ENCODE data around the gene AMBP. TPM values are rescaled to one million over a fixed set of nuclear protein-coding genes. Genes with fewer than 3 reads are reported as not detected.

The AMBP gene
- total and polyA plus RNA-seq, 2 donors (not counting 1 experiment from before 2014, with no cell fraction given): not detected

GRCh38 chr9:114094971-114095370 is 16.9 kb upstream of the AMBP start:
- H3K27me3 ChIP-seq (replicated peaks in 1 of 4; ENCODE audit: control extremely low read depth in 1 of 4, control insufficient read depth in 3 of 4, insufficient read depth in 4 of 4, low read length in 3 of 4): peaks cover 0 to 25% (median 5%) of the 10 kb centered on the region in 4 experiments
- H3K27me3 Mint-ChIP-seq: peaks cover 43% of the 10 kb centered on the region
- H3K79me2 ChIP-seq (ENCODE audit: control insufficient read depth, insufficient read depth, low read length): no peaks in the 10 kb centered on the region
- H3K9ac ChIP-seq (ENCODE audit: low read length): no peak overlapping the region
- no peak for ATAC-seq (ENCODE audit: low read depth)
- H3K27ac Mint-ChIP-seq: no peak overlapping the region
- intact Hi-C loops (cut with micrococcal nuclease): no loop called here
- no peaks in the 10 kb centered on the region for H3K36me3 ChIP-seq (replicated peaks in 1 of 2; ENCODE audit: control extremely low read depth in 1 of 2, control insufficient read depth in 1 of 2, extremely low read depth in 1 of 2, insufficient read depth in 2 of 2, low read length in 1 of 2)
- CTCF ChIA-PET: interaction anchor here (0.6 to 1.4 kb wide), 3 partner anchors 10 to 14 kb away, joined by 3 to 6 read pairs (median 5); no protein-coding TSS in a partner anchor
- H4K20me1 ChIP-seq (ENCODE audit: control insufficient read depth, insufficient read depth, low read length, poor library complexity, severe bottlenecking): no peaks in the 10 kb centered on the region
- H2AFZ ChIP-seq (ENCODE audit: insufficient read depth, low read depth, low read length, poor library complexity, severe bottlenecking): no peak overlapping the region
- H3K9me3 ChIP-seq (ENCODE audit: control extremely low read depth in 1 of 3, control insufficient read depth in 2 of 3, insufficient read depth in 1 of 3, low read length in 2 of 3): peaks cover 0 to 8% (median 0%) of the 10 kb centered on the region in 3 donors
- no peak overlapping the region for H3K4me3 ChIP-seq (ENCODE audit: control extremely low read depth in 1 of 5, extremely low read depth in 1 of 5, insufficient read depth in 1 of 5, low read depth in 2 of 5, low read length in 4 of 5)
- peaks cover 8% of the 10 kb centered on the region for H3K4me1 Mint-ChIP-seq
- TF ChIP-seq EZH2 (IDR thresholded peaks at IDR 0.05; ENCODE audit: borderline replicate concordance, insufficient read depth, low read depth, low read length, poor library complexity, severe bottlenecking) (no peak), CTCF (IDR thresholded peaks at IDR 0.05) (no peak)
- H3K4me2 ChIP-seq (replicated peaks; ENCODE audit: low read depth, low read length, poor library complexity, severe bottlenecking): no peak overlapping the region
- DNase-seq: no peak
- H3K9me3 Mint-ChIP-seq (ENCODE audit: insufficient read depth): no peaks in the 10 kb centered on the region
- POLR2A ChIA-PET: no interaction called here
- no peak overlapping the region for H3K27ac ChIP-seq (ENCODE audit: low read length in 2 of 2)
- no peak overlapping the region for H3K4me3 Mint-ChIP-seq
- H3K4me1 ChIP-seq (ENCODE audit: control insufficient read depth in 2 of 2, insufficient read depth in 2 of 2, low read length in 2 of 2): peaks cover 5 to 6% of the 10 kb centered on the region in 2 donors
- WGBS (ENCODE audit: insufficient coverage): 91% methylated on average over 11 of the region's 12 CpGs

- H3K9me3 Mint-ChIP-seq (ENCODE audit: insufficient read depth): no peaks in the 10 kb centered on the region
- H3K27ac ChIP-seq (ENCODE audit: low read length in 2 of 2): no peak overlapping the region
- H3K27me3 ChIP-seq (replicated peaks in 1 of 4; ENCODE audit: control extremely low read depth in 1 of 4, control insufficient read depth in 3 of 4, insufficient read depth in 4 of 4, low read length in 3 of 4): peaks cover 0 to 25% (median 5%) of the 10 kb centered on the region in 4 experiments
- H3K4me2 ChIP-seq (replicated peaks; ENCODE audit: low read depth, low read length, poor library complexity, severe bottlenecking): no peak overlapping the region
- no peak overlapping the region for H3K4me3 ChIP-seq (ENCODE audit: control extremely low read depth in 1 of 5, extremely low read depth in 1 of 5, insufficient read depth in 1 of 5, low read depth in 2 of 5, low read length in 4 of 5)
- ATAC-seq (ENCODE audit: low read depth) (no peak), DNase-seq (no peak)
- no peaks in the 10 kb centered on the region for H3K36me3 ChIP-seq (replicated peaks in 1 of 2; ENCODE audit: control extremely low read depth in 1 of 2, control insufficient read depth in 1 of 2, extremely low read depth in 1 of 2, insufficient read depth in 2 of 2, low read length in 1 of 2)
- H2AFZ ChIP-seq (ENCODE audit: insufficient read depth, low read depth, low read length, poor library complexity, severe bottlenecking): no peak overlapping the region
- CTCF ChIA-PET: interaction anchor here (0.6 to 1.4 kb wide), 3 partner anchors 9 to 11 kb away, joined by 3 to 6 read pairs (median 5); no protein-coding TSS in a partner anchor
- H3K79me2 ChIP-seq (ENCODE audit: control insufficient read depth, insufficient read depth, low read length): no peaks in the 10 kb centered on the region
- H3K9me3 ChIP-seq (ENCODE audit: control extremely low read depth in 1 of 3, control insufficient read depth in 2 of 3, insufficient read depth in 1 of 3, low read length in 2 of 3): peaks cover 0 to 2% (median 0%) of the 10 kb centered on the region in 3 donors
- POLR2A ChIA-PET: no interaction called here
- H3K4me1 Mint-ChIP-seq: peaks cover 8% of the 10 kb centered on the region
- TF ChIP-seq CTCF (IDR thresholded peaks at IDR 0.05) (no peak), EZH2 (IDR thresholded peaks at IDR 0.05; ENCODE audit: borderline replicate concordance, insufficient read depth, low read depth, low read length, poor library complexity, severe bottlenecking) (no peak)
- no peak overlapping the region for H3K27ac Mint-ChIP-seq
- WGBS (ENCODE audit: insufficient coverage): 87% methylated on average over 7 of the region's 9 CpGs
- no peak overlapping the region for H3K4me3 Mint-ChIP-seq
- H3K9ac ChIP-seq (ENCODE audit: low read length): no peak overlapping the region
- peaks cover 34% of the 10 kb centered on the region for H3K27me3 Mint-ChIP-seq
- peaks cover 5 to 6% of the 10 kb centered on the region in 2 donors for H3K4me1 ChIP-seq (ENCODE audit: control insufficient read depth in 2 of 2, insufficient read depth in 2 of 2, low read length in 2 of 2)
- no peaks in the 10 kb centered on the region for H4K20me1 ChIP-seq (ENCODE audit: control insufficient read depth, insufficient read depth, low read length, poor library complexity, severe bottlenecking)
- intact Hi-C loops (cut with micrococcal nuclease): no loop called here
Observed at GRCh38 chr9:114093761-114094505, 15.8 kb upstream of the AMBP start.
